Measurements from ENCODE around the gene OR4N2.
"Not testable (repeated sequence)": the region's sequence is repeated elsewhere in the genome, so short reads cannot be mapped to it uniquely, and the experiment has no call there.

The OR4N2 gene

GRCh38 chr14:19834203-19834848 lies 30.8 kb downstream of the OR4N2 start:
- DNase-seq (ENCODE audit: low read depth): not testable (repeated sequence)

GRCh38 chr14:19838433-19838832 lies 34.9 kb downstream of the OR4N2 start:
- DNase-seq (ENCODE audit: low read depth): no peak

- no peak for DNase-seq (ENCODE audit: low read depth)
Observed at GRCh38 chr14:19851365-19851764, 47.8 kb downstream of the OR4N2 start.

- DNase-seq (ENCODE audit: low read depth): not testable (repeated sequence)
Observed at GRCh38 chr14:19866061-19866669, 62.6 kb downstream of the OR4N2 start.

- DNase-seq (ENCODE audit: low read depth): no peak
Observed at GRCh38 chr14:19873178-19873577, 69.6 kb downstream of the OR4N2 start.

GRCh38 chr14:19874842-19875241 lies 71.3 kb downstream of the OR4N2 start, which contains the start of gene OR4K2:
Gene OR4K2 (plus strand): TSS chr14:19875142. CDS start chr14:19876268, 1,126 bp downstream.
- no peak for DNase-seq (ENCODE audit: low read depth)

GRCh38 chr14:19878029-19878642 lies 74.6 kb downstream of the OR4N2 start:
- no peak for DNase-seq (ENCODE audit: low read depth)
